Nasal cavity respiratory epithelium epithelial cell of viscerocranial mucosa (primary cell): Measurements from ENCODE around the gene CCDC183. TPM values are rescaled to one million over a fixed set of nuclear protein-coding genes. Genes with fewer than 3 reads are reported as not detected.

Source experiments
- total RNA-seq: library from RNA; depleted of rRNA; stranded (reverse); fragments of >200 nt; gene quantifications from 2 replicates; pipeline ENCODE4 v1.2.3, GENCODE V29; 2014

The CCDC183 gene
- total RNA-seq, result under 0.01 and 0.28 TPM in 2 replicates

DNA sequence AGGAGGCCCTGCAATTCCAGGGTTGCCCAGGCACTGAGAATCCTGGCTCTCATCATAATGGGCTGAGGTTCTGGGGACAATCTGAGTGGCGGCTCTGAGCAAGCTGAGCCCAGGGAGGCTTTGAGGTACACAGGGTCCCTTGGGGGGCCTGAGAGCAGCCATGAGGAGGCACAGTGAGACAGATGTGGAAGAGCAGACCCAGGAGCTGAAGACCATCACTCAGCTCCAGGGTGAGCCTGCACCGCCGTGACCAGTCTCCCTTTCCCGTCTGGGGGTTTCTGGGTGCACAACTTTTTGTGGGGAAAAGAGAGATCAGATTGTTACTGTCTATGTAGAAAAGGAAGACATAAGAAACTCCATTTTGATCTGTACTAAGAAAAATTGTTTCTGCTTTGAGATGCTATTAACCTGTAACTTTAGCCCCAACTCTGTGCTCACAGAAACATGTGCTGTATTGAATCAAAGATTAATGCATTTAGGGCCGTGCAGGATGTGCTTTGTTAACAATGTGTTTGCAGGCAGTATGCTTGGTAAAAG, at the start of gene CCDC183:
CCDC183 (plus strand) TSS at position 101 of the 537 bp plus-strand sequence; CDS start at position 161, 60 bp downstream.

DNA sequence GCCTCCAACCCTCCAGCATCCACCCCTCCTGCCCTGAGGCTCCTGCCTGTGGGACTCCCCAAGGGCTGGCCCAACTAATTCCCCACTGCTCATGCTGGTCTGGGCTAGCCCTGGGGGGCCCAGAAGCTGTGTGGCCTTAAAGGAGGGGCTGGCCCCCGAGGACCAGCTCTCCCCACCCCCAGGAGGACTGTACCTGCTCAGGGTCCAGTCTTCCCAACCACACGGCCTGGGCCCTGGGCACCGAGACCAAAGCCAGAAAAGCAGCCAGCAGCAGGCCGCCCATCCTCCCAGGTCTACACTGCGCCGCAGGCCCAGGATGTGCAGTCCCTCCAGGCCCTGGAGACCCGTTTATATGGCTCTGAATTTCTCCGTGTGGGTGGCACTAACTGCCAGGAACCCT, 47.9 kb upstream of the CCDC183 start, which contains the start of gene LCN6:
LCN6 (minus strand) TSS at position 325 of the 400 bp plus-strand sequence; CDS start at position 283, 42 bp downstream.

GRCh38 chr9:136764301-136764891, 31.7 kb upstream of the CCDC183 start, which contains the start of gene LCN15:
Gene LCN15 (minus strand): TSS chr9:136764518. CDS start chr9:136764488, 30 bp downstream.

GRCh38 chr9:136790640-136791515, 5.3 kb upstream of the CCDC183 start, which contains the start of gene TMEM141:
Gene TMEM141 (plus strand): TSS chr9:136791344. CDS start chr9:136791371, 27 bp downstream.

DNA sequence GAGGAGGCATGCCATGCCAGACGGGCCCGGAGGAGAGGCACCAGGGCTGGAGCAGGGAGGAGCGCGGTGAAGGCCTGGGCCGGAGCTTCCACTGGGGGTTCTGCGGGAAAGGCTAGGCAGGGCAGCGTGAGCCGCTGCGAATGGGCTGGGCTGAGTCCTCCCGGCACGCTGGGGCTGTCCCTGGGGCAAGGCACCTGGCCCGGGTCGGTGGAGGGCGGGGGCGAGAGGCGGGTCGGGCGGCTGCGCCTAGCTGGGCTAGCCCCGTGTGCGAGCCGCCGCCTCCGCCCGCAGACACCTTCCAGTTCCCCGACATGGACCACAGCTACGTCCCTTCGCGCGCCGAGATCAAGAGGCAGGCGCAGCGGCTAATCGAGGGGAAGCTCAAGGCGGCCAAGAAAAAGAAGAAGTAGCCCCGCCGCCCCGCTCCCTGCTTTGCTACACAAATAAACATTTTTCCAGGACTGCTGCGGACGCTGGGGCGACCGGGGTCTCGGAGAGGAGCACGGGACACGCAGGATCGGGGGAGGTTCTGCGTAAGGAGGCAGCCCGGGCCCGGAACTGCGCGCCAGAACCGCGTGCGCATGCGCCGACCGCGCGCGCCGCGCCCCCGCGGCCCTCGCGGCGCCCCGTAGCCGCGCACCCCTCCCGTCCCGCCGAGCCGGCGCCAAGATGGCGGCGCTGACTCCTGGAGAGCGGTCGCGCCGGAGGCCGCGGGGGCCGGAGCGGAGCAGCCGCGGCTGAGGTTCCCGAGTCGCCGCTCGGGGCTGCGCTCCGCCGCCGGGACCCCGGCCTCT, 11.3 kb downstream of the CCDC183 start, which contains the start of gene RABL6:
RABL6 (plus strand) TSS at position 668 of the 794 bp plus-strand sequence. CDS start 249 bp downstream, outside the sequence.

DNA sequence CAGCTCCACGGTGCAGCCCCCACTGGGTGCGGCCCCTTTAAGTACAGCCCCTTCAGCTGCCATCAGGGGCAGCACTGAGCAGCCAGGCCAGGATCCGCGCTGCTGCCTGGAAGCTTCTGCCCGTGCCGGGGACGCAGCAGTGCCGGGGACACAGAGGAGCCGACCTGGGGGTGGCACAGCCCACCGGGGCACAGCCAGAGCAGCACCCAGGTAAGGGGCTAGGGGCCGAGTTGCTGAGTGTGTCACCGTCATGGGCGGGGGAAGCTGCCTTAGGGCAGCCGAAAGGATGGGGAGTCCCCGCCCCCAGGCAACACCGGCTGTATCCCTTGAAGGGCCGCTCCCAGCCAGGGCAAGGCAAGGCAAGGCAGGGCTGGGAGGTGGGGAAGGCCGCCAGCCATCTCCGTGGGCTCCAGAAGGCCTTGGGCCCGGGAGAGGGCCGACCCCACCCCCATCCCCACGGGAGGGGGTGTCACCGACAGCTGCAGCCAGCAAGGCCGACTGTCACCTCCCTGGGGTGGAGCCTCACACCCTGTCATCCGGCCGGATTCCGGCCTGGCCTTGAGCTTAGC, 46.3 kb downstream of the CCDC183 start, which contains the start of gene AJM1:
AJM1 (plus strand) TSS at position 99 of the 569 bp plus-strand sequence. CDS start 1,937 bp downstream, outside the sequence.

GRCh38 chr9:136849038-136849959, 53.2 kb downstream of the CCDC183 start, which contains the start of gene PHPT1:
Gene PHPT1 (plus strand): TSS chr9:136849409. CDS start chr9:136849431, 22 bp downstream.

DNA sequence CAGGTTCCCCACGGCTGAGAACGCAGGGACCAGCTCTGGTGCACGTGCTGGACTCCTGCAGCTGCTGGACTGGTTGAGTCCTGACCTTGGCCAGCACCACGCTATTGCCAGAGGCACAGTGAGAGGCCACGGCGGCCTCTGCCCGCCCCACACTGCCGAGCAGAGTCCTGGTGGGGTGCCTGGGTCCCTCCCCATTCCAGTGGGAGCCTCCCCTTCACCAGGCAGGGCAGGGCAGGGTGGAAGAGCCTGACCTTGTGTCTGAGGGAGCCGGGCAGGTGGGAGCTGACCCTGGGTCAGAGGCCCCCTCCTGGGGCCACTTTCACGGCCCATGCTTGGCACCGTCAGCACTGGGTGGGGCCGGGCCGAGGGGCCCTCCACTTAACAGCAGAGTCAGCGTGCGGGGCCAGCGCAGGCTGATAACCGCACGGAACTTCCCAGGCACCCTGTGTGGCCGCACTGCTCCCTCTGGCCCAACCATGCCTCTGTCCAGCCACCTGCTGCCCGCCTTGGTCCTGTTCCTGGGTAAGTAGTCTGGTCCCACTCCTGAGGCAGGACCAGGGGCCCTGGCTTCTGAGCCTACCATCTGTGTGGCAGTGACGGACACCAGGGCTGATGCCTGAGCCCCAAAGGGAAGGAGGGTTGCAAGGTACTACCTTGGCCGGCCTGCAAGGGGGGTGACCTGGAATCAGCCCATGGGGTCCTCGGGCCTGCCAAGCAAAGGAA, 56.0 kb downstream of the CCDC183 start, which contains the start of gene MAMDC4:
MAMDC4 (plus strand) TSS at position 406 of the 723 bp plus-strand sequence; CDS start at position 477, 71 bp downstream.

Other genes starting within 250 kb of the CCDC183 start
- 16.2 and 18.5 TPM in 2 replicates for gene EGFL7, start 133.4 kb upstream of the CCDC183 start, total RNA-seq
- gene AGPAT2, start 108.9 kb upstream of the CCDC183 start, total RNA-seq, result 41.1 and 42.0 TPM in 2 replicates
- gene DIPK1B, start 83.8 kb upstream of the CCDC183 start, total RNA-seq, result under 0.01 and 1.00 TPM in 2 replicates
- gene LCN10, start 53.4 kb upstream of the CCDC183 start, total RNA-seq, result not detected in 2 replicates
- gene LCN6, start 47.8 kb upstream of the CCDC183 start, total RNA-seq, result not detected in 2 replicates
- not detected in 2 replicates for gene LCN8, start 38.1 kb upstream of the CCDC183 start, total RNA-seq
- gene LCN15, start 31.8 kb upstream of the CCDC183 start, total RNA-seq, result not detected in 2 replicates
- 63.2 and 150 TPM in 2 replicates for gene TMEM141, start 5.0 kb upstream of the CCDC183 start, total RNA-seq
- 73.4 and 86.8 TPM in 2 replicates for gene RABL6, start 11.6 kb downstream of the CCDC183 start, total RNA-seq
- gene AJM1, start 46.1 kb downstream of the CCDC183 start, total RNA-seq, result 2.1 and 3.4 TPM in 2 replicates
- 88.2 and 91.8 TPM in 2 replicates for gene PHPT1, start 53.1 kb downstream of the CCDC183 start, total RNA-seq
- 1.4 and 6.5 TPM in 2 replicates for gene MAMDC4, start 56.0 kb downstream of the CCDC183 start, total RNA-seq
- gene EDF1, start 70.0 kb downstream of the CCDC183 start, total RNA-seq, result 269 and 274 TPM in 2 replicates
- 9.9 and 24.1 TPM in 2 replicates for gene TRAF2, start 90.2 kb downstream of the CCDC183 start, total RNA-seq
- gene FBXW5, start 148.4 kb downstream of the CCDC183 start, total RNA-seq, result 107 and 164 TPM in 2 replicates
- 0.28 TPM in 1 of 2 replicates, not detected in the other for gene C8G, start 148.9 kb downstream of the CCDC183 start, total RNA-seq
- 0.34 TPM in 1 of 2 replicates, not detected in the other for gene LCN12, start 155.9 kb downstream of the CCDC183 start, total RNA-seq
- gene PTGDS, start 181.2 kb downstream of the CCDC183 start, total RNA-seq, result not detected in 2 replicates
- gene LCNL1, start 186.7 kb downstream of the CCDC183 start, total RNA-seq, result not detected in 2 replicates
- 7.8 and 9.9 TPM in 2 replicates for gene PAXX, start 196.1 kb downstream of the CCDC183 start, total RNA-seq
- gene CLIC3, start 200.2 kb downstream of the CCDC183 start, total RNA-seq, result 4.4 and 6.7 TPM in 2 replicates
- 4.1 and 48.2 TPM in 2 replicates for gene ABCA2, start 231.9 kb downstream of the CCDC183 start, total RNA-seq
- gene FUT7, start 235.8 kb downstream of the CCDC183 start, total RNA-seq, result not detected in 2 replicates
- gene NPDC1, start 249.8 kb downstream of the CCDC183 start, total RNA-seq, result 3.8 and 16.7 TPM in 2 replicates